BLaER1 (cell line): Measurements from ENCODE around the gene TPPP3.
A peak's percentile ranks its signal among the peaks of the same experiment; 100 is the strongest.

Experiments used
- H3K27ac ChIP-seq: shearing (Covaris generic); formaldehyde crosslinking; 2 replicates; pipeline ENCODE4 v1.8.1; 2022
- H3K27me3 ChIP-seq: shearing (Covaris generic); formaldehyde crosslinking; 2 replicates; pipeline ENCODE4 v1.8.1; 2022
- H3K36me3 ChIP-seq: shearing (Covaris generic); formaldehyde crosslinking; 2 replicates; pipeline ENCODE4 v1.8.1; 2022
- H3K4me1 ChIP-seq: shearing (Covaris generic); formaldehyde crosslinking; 2 replicates; pipeline ENCODE4 v1.8.1; 2022
- H3K4me2 ChIP-seq: shearing (Covaris generic); formaldehyde crosslinking; 2 replicates; pipeline ENCODE4 v1.8.1; 2022
- H3K4me3 ChIP-seq: shearing (Covaris generic); formaldehyde crosslinking; 2 replicates; pipeline ENCODE4 v1.8.1; 2022
- H3K9ac ChIP-seq: shearing (Covaris generic); formaldehyde crosslinking; 2 replicates; pipeline ENCODE4 v1.8.1; 2022
- H3K9me3 ChIP-seq: shearing (Covaris generic); formaldehyde crosslinking; 2 replicates; pipeline ENCODE4 v1.8.1; 2022
- H4K20me1 ChIP-seq: shearing (Covaris generic); formaldehyde crosslinking; 2 replicates; pipeline ENCODE4 v1.8.1; 2022
- Cebpa-rat ChIP-seq: shearing (Covaris generic); IDR thresholded peaks from 2 replicates; pipeline ENCODE4 v1.8.1; 2022

Gene TPPP3

GRCh38 chr16:67406111-67406971 lies 13.0 kb upstream of the TPPP3 start:
- H3K27me3 ChIP-seq: no peaks in the 10 kb centered on the region; the same call in 1 of the 2 replicates
- no peak overlapping the region for H3K27ac ChIP-seq
- H3K4me1 ChIP-seq: no peaks in the 10 kb centered on the region
- no peak overlapping the region for H3K9ac ChIP-seq
- H4K20me1 ChIP-seq: no peaks in the 10 kb centered on the region
- H3K4me3 ChIP-seq: no peak overlapping the region
- no peak overlapping the region for H3K4me2 ChIP-seq
- no peaks in the 10 kb centered on the region for H3K9me3 ChIP-seq
- H3K36me3 ChIP-seq: no peaks in the 10 kb centered on the region
- no peak for TF ChIP-seq Cebpa-rat

- H3K4me1 ChIP-seq: no peaks in the 10 kb centered on the region
- no peak overlapping the region for H3K4me2 ChIP-seq
- H3K27ac ChIP-seq: no peak overlapping the region
- no peak overlapping the region for H3K4me3 ChIP-seq
- no peaks in the 10 kb centered on the region for H3K9me3 ChIP-seq
- H3K9ac ChIP-seq: no peak overlapping the region
- no peak for TF ChIP-seq Cebpa-rat
- H3K36me3 ChIP-seq: no peaks in the 10 kb centered on the region
- no peaks in the 10 kb centered on the region for H4K20me1 ChIP-seq
- no peaks in the 10 kb centered on the region; the same call in 1 of the 2 replicates for H3K27me3 ChIP-seq
Observed at GRCh38 chr16:67405336-67405735, 12.0 kb upstream of the TPPP3 start.

DNA sequence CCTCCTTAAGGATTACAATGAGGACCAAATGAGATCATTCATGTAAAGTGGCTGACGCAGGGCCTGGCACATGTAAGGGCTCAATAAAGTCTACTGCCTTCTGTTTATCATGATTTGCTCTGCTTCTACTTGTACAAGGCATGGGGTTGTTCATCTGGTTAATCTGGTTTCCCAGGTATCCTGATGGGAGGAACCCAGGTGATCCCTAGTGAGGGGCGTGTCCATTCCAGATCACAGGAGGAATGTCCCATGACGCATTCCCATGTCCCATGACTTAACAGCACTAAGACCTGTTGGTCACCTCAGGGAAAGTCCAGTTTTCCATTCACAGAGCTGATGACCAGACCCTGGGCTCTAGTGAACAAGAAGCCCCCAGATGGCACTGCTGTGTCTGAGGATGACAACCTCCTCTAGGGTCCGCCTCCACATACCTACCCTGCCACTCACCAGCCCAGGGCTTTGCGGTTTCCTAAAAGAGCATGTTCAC lies 11.5 kb upstream of the TPPP3 start:
- H3K9ac ChIP-seq: no peak overlapping the region
- TF ChIP-seq Cebpa-rat: no peak
- no peaks in the 10 kb centered on the region; the same call in 1 of the 2 replicates for H3K27me3 ChIP-seq
- H3K27ac ChIP-seq: no peak overlapping the region
- H3K36me3 ChIP-seq: no peaks in the 10 kb centered on the region
- no peak overlapping the region for H3K4me2 ChIP-seq
- H3K9me3 ChIP-seq: no peaks in the 10 kb centered on the region
- H3K4me1 ChIP-seq: 0 out of 2 replicates have a peak, but pooled peaks cover 4% of the 10 kb centered on the region
- no peaks in the 10 kb centered on the region for H4K20me1 ChIP-seq
- H3K4me3 ChIP-seq: no peak overlapping the region

GRCh38 chr16:67403976-67404555 lies 10.8 kb upstream of the TPPP3 start:
- H3K4me3 ChIP-seq: no peak overlapping the region
- H3K27ac ChIP-seq: no peak overlapping the region
- H3K4me2 ChIP-seq: no peak overlapping the region
- H3K36me3 ChIP-seq: no peaks in the 10 kb centered on the region
- H3K9me3 ChIP-seq: no peaks in the 10 kb centered on the region
- H4K20me1 ChIP-seq: no peaks in the 10 kb centered on the region
- H3K4me1 ChIP-seq: 0 out of 2 replicates have a peak, but pooled peaks cover 7% of the 10 kb centered on the region
- H3K9ac ChIP-seq: no peak overlapping the region
- no peaks in the 10 kb centered on the region; the same call in 1 of the 2 replicates for H3K27me3 ChIP-seq
- no peak for TF ChIP-seq Cebpa-rat

DNA sequence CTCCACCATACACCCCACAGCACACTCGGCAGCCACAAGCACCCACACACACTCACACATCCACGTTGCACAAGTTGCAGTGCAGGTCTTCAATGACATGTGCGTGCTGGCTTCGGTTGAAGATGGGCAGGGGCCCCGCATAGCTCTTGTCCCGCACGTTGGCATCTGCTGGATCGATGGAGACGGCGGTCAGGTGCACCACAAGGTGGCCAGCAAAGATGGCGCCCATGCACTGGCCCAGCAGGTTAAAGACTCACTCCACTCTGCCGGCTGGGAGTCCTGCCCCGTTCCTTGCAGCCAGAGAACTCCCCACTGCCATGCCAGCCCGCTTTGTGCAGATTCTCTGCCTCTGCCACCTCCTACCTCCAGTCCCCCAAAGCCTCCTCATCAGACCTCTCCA lies 7.6 kb upstream of the TPPP3 start:
- H3K27me3 ChIP-seq: peaks cover 11% of the 10 kb centered on the region
- peaks cover 2% of the 10 kb centered on the region for H4K20me1 ChIP-seq
- no peak overlapping the region for H3K27ac ChIP-seq
- no peaks in the 10 kb centered on the region for H3K36me3 ChIP-seq
- no peaks in the 10 kb centered on the region for H3K9me3 ChIP-seq
- H3K9ac ChIP-seq: no peak overlapping the region
- no peak for TF ChIP-seq Cebpa-rat
- H3K4me1 ChIP-seq: peaks cover 19% of the 10 kb centered on the region
- H3K4me3 ChIP-seq: no peak overlapping the region
- H3K4me2 ChIP-seq: no peak overlapping the region

GRCh38 chr16:67399749-67400704 lies 6.7 kb upstream of the TPPP3 start:
- Histone ChIP-seq H3K27ac (no peak overlapping the region), H3K36me3 (no peaks in the 10 kb centered on the region), H3K9me3 (no peaks in the 10 kb centered on the region), H3K4me1 (peaks cover 28% of the 10 kb centered on the region), H3K4me3 (no peak overlapping the region), H3K9ac (no peak overlapping the region), H4K20me1 (peaks cover 11% of the 10 kb centered on the region), H3K27me3 (peaks cover 20% of the 10 kb centered on the region), H3K4me2 (peak overlapping the region; percentile 3; the same call in 1 of the 2 replicates)
- TF ChIP-seq Cebpa-rat: no peak

GRCh38 chr16:67399218-67399733 lies 6.0 kb upstream of the TPPP3 start:
- no peaks in the 10 kb centered on the region for H3K36me3 ChIP-seq
- no peak overlapping the region; the same call in 1 of the 2 replicates for H3K4me2 ChIP-seq
- H3K9me3 ChIP-seq: no peaks in the 10 kb centered on the region
- H3K27ac ChIP-seq: no peak overlapping the region
- no peak overlapping the region for H3K9ac ChIP-seq
- H3K27me3 ChIP-seq: peaks cover 27% of the 10 kb centered on the region
- no peak for TF ChIP-seq Cebpa-rat
- peaks cover 18% of the 10 kb centered on the region for H4K20me1 ChIP-seq
- peaks cover 36% of the 10 kb centered on the region for H3K4me1 ChIP-seq
- no peak overlapping the region for H3K4me3 ChIP-seq

DNA sequence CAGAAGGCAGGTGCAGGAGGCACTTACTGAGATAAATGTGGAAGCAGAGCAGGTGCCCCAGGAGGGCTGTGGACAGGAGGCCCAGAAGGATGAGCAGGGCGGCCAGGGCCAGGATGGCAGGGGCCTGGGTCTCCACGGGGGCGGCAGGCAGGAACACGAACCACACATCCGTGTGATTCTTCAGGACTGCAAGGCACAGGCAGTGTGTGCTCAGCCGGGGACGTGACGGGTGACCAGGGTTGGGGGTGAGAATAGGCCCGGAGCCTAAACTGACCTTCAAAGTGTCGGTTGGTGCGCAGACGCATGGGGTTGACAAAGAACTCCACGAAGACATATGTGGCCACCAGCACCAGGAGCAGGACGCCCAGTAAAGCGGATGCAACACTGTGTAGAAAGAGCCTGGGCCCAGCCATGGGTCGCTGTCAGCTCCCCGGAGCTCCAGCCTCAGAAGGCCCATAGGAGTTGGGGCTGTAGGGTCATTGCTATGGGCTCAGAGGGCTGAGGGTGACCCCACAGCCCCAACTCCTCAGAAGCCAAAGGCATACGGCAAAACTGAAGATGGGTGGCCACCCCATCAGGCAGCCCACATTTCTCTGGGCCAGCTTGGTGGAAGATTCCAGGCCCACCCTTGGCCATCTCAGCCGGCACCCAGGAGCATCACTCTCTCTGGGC lies 5.4 kb upstream of the TPPP3 start:
- Histone ChIP-seq H3K36me3 (no peaks in the 10 kb centered on the region), H3K4me3 (no peak overlapping the region), H3K9me3 (no peaks in the 10 kb centered on the region), H3K4me2 (no peak overlapping the region), H3K27ac (no peak overlapping the region), H3K9ac (no peak overlapping the region), H3K4me1 (peaks cover 41% of the 10 kb centered on the region), H4K20me1 (peaks cover 24% of the 10 kb centered on the region), H3K27me3 (peaks cover 33% of the 10 kb centered on the region)
- no peak for TF ChIP-seq Cebpa-rat
